Activated naive CD8-positive, alpha-beta T cell treated with anti-CD3 and anti-CD28 coated beads for 36 hours (primary cell): ENCODE measurements around the gene KRTAP15-1. TPM values are rescaled to one million over a fixed set of nuclear protein-coding genes. Genes with fewer than 3 reads are reported as not detected.

Experiments
- DNase-seq: peaks from one replicate; pipeline ENCODE4 v3.0.0; 2021
- H3K27ac Mint-ChIP-seq: one replicate; pipeline ENCODE4 v1.8.0; 2022; ENCODE audit warnings: mild to moderate bottlenecking, moderate library complexity, mixed read lengths
- H3K27me3 Mint-ChIP-seq: one replicate; pipeline ENCODE4 v1.8.0; 2022; ENCODE audit warnings: mild to moderate bottlenecking, mixed read lengths
- H3K36me3 Mint-ChIP-seq: one replicate; pipeline ENCODE4 v1.8.0; 2021; ENCODE audit warnings: mild to moderate bottlenecking, mixed read lengths
- H3K4me1 Mint-ChIP-seq: one replicate; pipeline ENCODE4 v1.8.0; 2021; ENCODE audit warnings: mixed read lengths
- H3K4me3 Mint-ChIP-seq: one replicate; pipeline ENCODE4 v1.8.0; 2022; ENCODE audit warnings: mild to moderate bottlenecking, moderate library complexity, mixed read lengths
- H3K9me3 Mint-ChIP-seq: one replicate; pipeline ENCODE4 v1.8.0; 2022; ENCODE audit warnings: mixed read lengths
- total RNA-seq, 2 experiments: library from RNA; stranded (reverse); gene quantifications; one replicate each; pipeline ENCODE4 v1.2.3, GENCODE V29; 2021

KRTAP15-1 gene, protein sequence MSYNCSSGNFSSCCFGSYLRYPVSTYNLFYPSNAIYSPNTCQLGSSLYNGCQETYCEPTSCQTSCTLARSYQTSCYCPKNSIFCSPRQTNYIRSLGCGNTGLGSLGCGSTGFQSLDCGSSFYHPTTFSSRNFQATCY
- total RNA-seq: not detected

- Mint-ChIP-seq H3K9me3 (no peaks in the 10 kb centered on the region), H3K4me3 (no peak within 1 kb of the TSS), H3K36me3 (no peaks in the 10 kb centered on the region), H3K27ac (no peak within 1 kb of the TSS), H3K27me3 (peaks cover 18% of the 10 kb centered on the region), H3K4me1 (no peaks in the 10 kb centered on the region)
- DNase-seq: no peak
Observed at GRCh38 chr21:30439975-30440374, at the start of gene KRTAP15-1. Gene KRTAP15-1 (plus strand): TSS chr21:30440275. CDS start chr21:30440328, 53 bp downstream.

DNA sequence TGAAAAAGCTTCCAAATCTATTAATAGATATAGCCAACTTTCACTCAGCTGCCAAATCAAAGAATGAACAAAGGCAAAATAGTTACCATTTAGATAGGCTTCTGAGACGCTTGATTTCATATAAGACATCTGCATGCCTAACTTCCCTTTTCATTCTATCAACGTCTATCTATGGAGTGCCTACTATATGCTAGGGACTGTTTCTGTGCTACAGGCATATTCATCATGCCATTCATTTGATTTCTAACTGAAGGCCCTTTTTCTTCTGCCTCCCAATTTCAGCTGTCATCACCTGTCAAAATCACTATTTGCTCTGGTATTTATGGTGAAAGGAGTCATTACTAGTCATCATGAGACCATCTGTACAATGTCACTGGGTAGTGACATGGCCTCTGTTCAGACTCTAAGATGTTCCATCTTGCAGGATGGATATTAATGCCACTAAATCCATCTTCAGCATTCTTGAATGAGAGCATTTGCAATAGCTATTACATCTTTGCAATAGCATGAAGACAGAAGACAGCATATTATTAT, 48.5 kb upstream of the KRTAP15-1 start:
- no peak overlapping the region for H3K27ac Mint-ChIP-seq
- H3K27me3 Mint-ChIP-seq: no peaks in the 10 kb centered on the region
- H3K4me1 Mint-ChIP-seq: no peaks in the 10 kb centered on the region
- H3K4me3 Mint-ChIP-seq: no peak overlapping the region
- no peak for DNase-seq
- no peaks in the 10 kb centered on the region for H3K36me3 Mint-ChIP-seq
- H3K9me3 Mint-ChIP-seq: peaks cover 3% of the 10 kb centered on the region

DNA sequence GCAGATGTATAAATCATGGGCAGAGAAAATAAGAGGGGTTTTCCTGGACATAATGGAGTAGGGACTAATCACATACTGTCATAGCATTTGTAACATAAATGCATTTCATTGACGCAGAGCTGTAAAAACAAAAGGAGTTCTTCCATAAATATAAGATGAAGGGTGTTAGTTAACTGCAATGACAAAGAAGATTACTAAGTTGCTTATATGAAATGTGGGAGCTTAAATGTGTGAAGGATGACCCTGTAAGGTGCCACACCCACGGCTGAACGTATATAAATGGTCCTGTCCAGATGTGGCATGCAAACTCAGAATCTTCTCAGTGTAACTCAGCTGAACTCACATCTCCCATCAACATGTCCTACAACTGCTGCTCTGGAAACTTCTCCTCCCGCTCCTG, 44.3 kb upstream of the KRTAP15-1 start, which contains the start of gene KRTAP13-1:
KRTAP13-1 (plus strand) TSS at position 301 of the 400 bp plus-strand sequence; CDS start at position 357, 56 bp downstream.
- no peak for DNase-seq
- Mint-ChIP-seq H3K4me1 (no peaks in the 10 kb centered on the region), H3K9me3 (no peaks in the 10 kb centered on the region), H3K36me3 (no peaks in the 10 kb centered on the region), H3K4me3 (no peak within 1 kb of the TSS), H3K27me3 (no peaks in the 10 kb centered on the region), H3K27ac (no peak within 1 kb of the TSS)

- H3K36me3 Mint-ChIP-seq: no peaks in the 10 kb centered on the region
- peaks cover 11% of the 10 kb centered on the region for H3K9me3 Mint-ChIP-seq
- H3K4me3 Mint-ChIP-seq: no peak overlapping the region
- H3K27ac Mint-ChIP-seq: no peak overlapping the region
- DNase-seq: peak; percentile 1
- H3K27me3 Mint-ChIP-seq: peaks cover 9% of the 10 kb centered on the region
- H3K4me1 Mint-ChIP-seq: peaks cover 3% of the 10 kb centered on the region
Observed at GRCh38 chr21:30408782-30409494, 31.1 kb upstream of the KRTAP15-1 start.

DNA sequence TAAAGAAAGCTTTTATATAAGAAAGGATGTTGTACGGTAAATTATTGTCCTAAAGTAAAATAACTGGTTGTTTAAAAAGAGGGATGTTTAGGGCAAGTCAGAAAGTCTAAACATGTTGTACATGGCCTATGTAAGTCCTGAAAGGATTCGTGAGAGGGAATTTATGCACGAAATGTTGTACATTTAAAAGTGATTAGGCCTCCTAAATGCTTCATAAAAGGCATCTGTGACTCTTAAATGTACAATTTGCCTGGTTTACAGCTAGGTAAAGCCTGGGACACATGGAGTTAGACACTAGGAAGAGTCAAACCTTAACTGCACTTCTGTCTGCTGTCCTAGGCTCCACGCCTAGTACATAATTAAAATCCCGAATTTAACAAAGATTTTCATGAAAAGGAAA, 24.1 kb upstream of the KRTAP15-1 start:
- Mint-ChIP-seq H3K36me3 (no peaks in the 10 kb centered on the region), H3K4me1 (no peaks in the 10 kb centered on the region), H3K27me3 (no peaks in the 10 kb centered on the region), H3K4me3 (no peak overlapping the region), H3K27ac (no peak overlapping the region), H3K9me3 (peaks cover 2% of the 10 kb centered on the region)
- DNase-seq: no peak

GRCh38 chr21:30425826-30426225, 14.2 kb upstream of the KRTAP15-1 start, which contains the start of gene KRTAP13-3:
Gene KRTAP13-3 (minus strand): TSS chr21:30425926. CDS start chr21:30425912, 14 bp downstream.
- no peaks in the 10 kb centered on the region for H3K4me1 Mint-ChIP-seq
- no peak within 1 kb of the TSS for H3K27ac Mint-ChIP-seq
- H3K9me3 Mint-ChIP-seq: no peaks in the 10 kb centered on the region
- peaks cover 3% of the 10 kb centered on the region for H3K27me3 Mint-ChIP-seq
- no peaks in the 10 kb centered on the region for H3K36me3 Mint-ChIP-seq
- no peak for DNase-seq
- no peak within 1 kb of the TSS for H3K4me3 Mint-ChIP-seq

GRCh38 chr21:30426731-30427130, 13.3 kb upstream of the KRTAP15-1 start:
- DNase-seq: no peak
- H3K36me3 Mint-ChIP-seq: no peaks in the 10 kb centered on the region
- H3K4me3 Mint-ChIP-seq: no peak overlapping the region
- H3K27me3 Mint-ChIP-seq: peaks cover 3% of the 10 kb centered on the region
- H3K9me3 Mint-ChIP-seq: no peaks in the 10 kb centered on the region
- no peak overlapping the region for H3K27ac Mint-ChIP-seq
- no peaks in the 10 kb centered on the region for H3K4me1 Mint-ChIP-seq

- no peaks in the 10 kb centered on the region for H3K4me1 Mint-ChIP-seq
- no peak within 1 kb of the TSS for H3K4me3 Mint-ChIP-seq
- peaks cover 5% of the 10 kb centered on the region for H3K27me3 Mint-ChIP-seq
- no peak within 1 kb of the TSS for H3K27ac Mint-ChIP-seq
- no peak for DNase-seq
- no peaks in the 10 kb centered on the region for H3K9me3 Mint-ChIP-seq
- no peaks in the 10 kb centered on the region for H3K36me3 Mint-ChIP-seq
Observed at GRCh38 chr21:30430170-30430655, 9.9 kb upstream of the KRTAP15-1 start, which contains the start of gene KRTAP13-4. Gene KRTAP13-4 (plus strand): TSS chr21:30430220. CDS start chr21:30430276, 56 bp downstream.

DNA sequence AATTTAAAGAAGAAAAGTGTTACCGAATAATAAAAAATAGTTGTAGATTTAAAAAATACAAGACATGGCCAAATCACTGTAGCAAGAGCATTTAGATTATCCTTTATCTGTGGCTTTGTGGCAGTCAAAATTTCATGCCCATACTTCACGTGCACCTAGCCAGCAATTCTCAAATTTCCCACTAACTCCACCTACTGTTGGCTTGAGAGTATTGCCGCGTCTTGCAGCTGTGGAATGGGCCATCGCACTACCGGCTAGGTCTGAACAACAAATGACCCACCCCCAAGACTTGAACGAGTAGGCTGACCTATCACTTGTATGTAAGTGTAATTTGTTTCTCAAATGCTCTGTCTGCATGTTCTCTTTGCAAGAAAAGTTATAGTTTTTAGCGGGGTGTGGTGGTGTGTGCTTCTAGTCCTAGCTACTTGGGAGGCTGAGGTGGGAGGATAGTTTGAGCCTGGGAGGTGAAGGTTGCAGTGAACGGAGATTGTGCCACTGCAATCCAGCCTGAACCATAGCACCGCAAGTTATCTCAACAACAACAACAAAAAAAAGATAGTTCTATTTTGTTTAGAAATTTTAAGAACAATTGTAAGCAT, 5.9 kb upstream of the KRTAP15-1 start:
- Mint-ChIP-seq H3K4me1 (no peaks in the 10 kb centered on the region), H3K27ac (no peak overlapping the region)

DNA sequence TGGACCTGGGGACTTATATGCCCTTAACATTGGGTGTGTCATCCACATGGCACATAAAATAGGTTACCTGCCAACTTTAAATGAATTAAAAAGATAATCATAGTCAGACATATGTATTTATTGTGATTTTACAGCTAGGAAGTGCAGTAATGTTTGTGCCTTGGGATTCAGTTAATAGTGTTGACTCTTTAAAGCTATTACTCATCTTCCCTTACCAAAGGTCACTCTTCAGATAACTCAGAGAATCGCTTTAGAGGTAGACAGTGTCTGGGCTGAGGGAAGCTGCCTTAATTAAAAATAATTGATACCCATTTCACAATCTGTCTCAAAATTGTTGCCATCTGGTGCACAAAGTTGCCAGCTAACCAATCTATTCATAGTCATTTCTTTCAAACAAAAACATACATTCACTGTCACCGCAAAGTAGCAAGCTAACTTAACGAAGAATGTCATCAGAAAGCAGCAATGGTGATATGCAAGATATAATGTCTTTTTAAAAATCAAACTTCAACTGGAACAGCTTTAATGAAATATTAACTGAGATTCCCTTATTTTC, 3.0 kb upstream of the KRTAP15-1 start:
- H3K27ac Mint-ChIP-seq: no peak overlapping the region

More for the DNA sequence above, 5.9 kb upstream of the KRTAP15-1 start:
- H3K36me3 Mint-ChIP-seq: no peaks in the 10 kb centered on the region
- no peaks in the 10 kb centered on the region for H3K9me3 Mint-ChIP-seq
- peaks cover 17% of the 10 kb centered on the region for H3K27me3 Mint-ChIP-seq
- H3K4me3 Mint-ChIP-seq: no peak overlapping the region
- DNase-seq: peak; percentile 2

GRCh38 chr21:30443226-30443625, 3.2 kb downstream of the KRTAP15-1 start:
- H3K9me3 Mint-ChIP-seq: no peaks in the 10 kb centered on the region

More for the DNA sequence above, 3.0 kb upstream of the KRTAP15-1 start:
- no peaks in the 10 kb centered on the region for H3K36me3 Mint-ChIP-seq
- peaks cover 23% of the 10 kb centered on the region for H3K27me3 Mint-ChIP-seq
- no peak for DNase-seq
- H3K4me1 Mint-ChIP-seq: no peaks in the 10 kb centered on the region
- H3K4me3 Mint-ChIP-seq: no peak overlapping the region
- no peaks in the 10 kb centered on the region for H3K9me3 Mint-ChIP-seq

DNA sequence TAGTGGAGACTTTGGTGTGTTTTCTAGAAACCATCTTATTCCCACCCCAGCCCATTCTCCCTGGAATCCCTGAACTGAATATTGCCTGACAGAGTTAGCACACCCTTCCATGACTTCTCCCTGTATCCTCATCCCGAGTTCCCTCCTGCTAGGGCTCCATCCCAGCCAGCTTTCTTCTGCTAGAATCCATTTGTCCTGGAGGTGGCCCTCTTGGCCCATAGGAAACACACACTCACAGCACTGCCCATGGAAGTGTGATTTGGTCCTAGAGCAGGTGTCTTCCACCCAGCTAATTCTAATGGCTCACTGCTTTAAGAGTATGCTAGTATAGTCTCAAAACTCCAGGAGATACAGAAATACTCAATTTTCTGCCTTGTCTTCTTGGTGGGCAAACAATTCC, 4.1 kb downstream of the KRTAP15-1 start:
- Mint-ChIP-seq H3K36me3 (no peaks in the 10 kb centered on the region), H3K27me3 (peaks cover 6% of the 10 kb centered on the region), H3K27ac (no peak overlapping the region), H3K4me3 (no peak overlapping the region), H3K9me3 (no peaks in the 10 kb centered on the region), H3K4me1 (no peaks in the 10 kb centered on the region)
- DNase-seq: no peak

More at GRCh38 chr21:30443226-30443625, 3.2 kb downstream of the KRTAP15-1 start:
- Mint-ChIP-seq H3K4me1 (no peaks in the 10 kb centered on the region), H3K36me3 (no peaks in the 10 kb centered on the region), H3K27me3 (peaks cover 11% of the 10 kb centered on the region), H3K27ac (no peak overlapping the region), H3K4me3 (no peak overlapping the region)
- no peak for DNase-seq

DNA sequence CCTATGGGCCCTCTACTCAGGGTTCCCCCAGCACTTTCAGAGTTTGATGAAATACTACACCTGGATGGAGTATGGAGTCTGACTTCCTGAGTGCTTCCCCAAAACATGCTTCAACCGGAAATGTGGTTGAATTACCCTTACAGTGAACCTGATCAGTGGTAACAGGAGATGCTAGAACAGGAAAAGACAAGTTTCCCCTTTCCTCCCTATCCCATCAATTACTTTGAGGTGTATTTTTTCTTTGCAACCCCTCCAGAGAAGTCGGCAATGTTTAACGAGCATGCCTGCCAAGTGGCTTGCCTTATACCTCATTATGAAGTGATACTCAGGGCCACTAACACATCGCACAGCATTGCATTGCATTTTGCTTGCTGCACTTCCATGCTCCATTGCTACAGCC, 7.0 kb downstream of the KRTAP15-1 start:
- no peaks in the 10 kb centered on the region for H3K4me1 Mint-ChIP-seq
- no peaks in the 10 kb centered on the region for H3K27me3 Mint-ChIP-seq
- no peak for DNase-seq
- H3K4me3 Mint-ChIP-seq: no peak overlapping the region
- no peak overlapping the region for H3K27ac Mint-ChIP-seq
- no peaks in the 10 kb centered on the region for H3K36me3 Mint-ChIP-seq
- no peaks in the 10 kb centered on the region for H3K9me3 Mint-ChIP-seq

DNA sequence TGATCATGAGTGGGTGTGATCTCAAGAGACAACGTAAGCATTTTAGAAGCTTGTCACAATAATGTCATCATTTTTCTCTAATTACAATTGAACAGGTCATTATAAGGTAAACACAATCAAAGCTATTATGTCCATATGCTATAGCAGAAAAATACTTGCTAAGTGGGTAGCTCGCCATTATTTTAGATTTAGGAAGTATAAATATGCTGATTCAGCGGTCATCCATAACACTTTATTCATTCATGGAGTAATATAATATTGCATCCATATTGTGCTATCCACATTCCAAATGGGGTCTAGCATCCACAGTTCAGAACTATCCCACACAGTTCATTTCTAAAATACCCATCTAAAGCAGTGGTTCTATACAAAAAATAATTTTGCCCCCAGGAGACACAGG, 8.4 kb downstream of the KRTAP15-1 start:
- Mint-ChIP-seq H3K27ac (no peak overlapping the region), H3K27me3 (no peaks in the 10 kb centered on the region), H3K9me3 (no peaks in the 10 kb centered on the region), H3K36me3 (no peaks in the 10 kb centered on the region), H3K4me3 (no peak overlapping the region), H3K4me1 (no peaks in the 10 kb centered on the region)
- DNase-seq: no peak

DNA sequence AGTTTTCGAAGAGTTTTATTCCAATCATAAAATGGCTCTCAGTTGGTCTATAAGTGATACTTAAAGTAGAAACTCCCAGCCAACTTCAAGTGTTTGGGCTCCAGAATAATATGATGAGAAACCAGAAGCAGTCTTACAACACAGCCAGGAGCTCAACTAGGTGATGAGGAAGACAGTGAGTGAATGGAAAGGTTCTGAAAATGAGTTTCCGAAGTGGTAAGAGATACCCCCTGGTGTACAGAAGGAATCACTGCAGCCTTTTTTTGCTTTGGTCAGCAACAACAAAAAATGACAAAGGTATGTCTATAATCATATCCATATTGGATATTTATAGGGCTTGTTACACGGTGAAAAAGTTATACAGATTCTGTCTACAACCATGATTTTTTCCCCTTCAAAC, 23.6 kb downstream of the KRTAP15-1 start:
- no peaks in the 10 kb centered on the region for H3K36me3 Mint-ChIP-seq
- no peak for DNase-seq
- no peaks in the 10 kb centered on the region for H3K9me3 Mint-ChIP-seq
- H3K4me3 Mint-ChIP-seq: no peak overlapping the region
- H3K27ac Mint-ChIP-seq: no peak overlapping the region
- peaks cover 18% of the 10 kb centered on the region for H3K27me3 Mint-ChIP-seq
- H3K4me1 Mint-ChIP-seq: no peaks in the 10 kb centered on the region
